ENCODE data around the gene DEPDC7. TPM values are rescaled to one million over a fixed set of nuclear protein-coding genes. Genes with fewer than 3 reads are reported as not detected.
A peak's percentile ranks its signal among the peaks of the same experiment; 100 is the strongest.

The DEPDC7 gene
- total RNA-seq, 1 experiment from 2014 or later = 1.6 TPM

GRCh38 chr11:33016654-33017053 lies 976 bp downstream of the DEPDC7 start:
- no peaks in the 10 kb centered on the region for H3K4me1 Mint-ChIP-seq (ENCODE audit: low read depth, unreplicated experiment)
- intact Hi-C loops (cut with micrococcal nuclease; ENCODE audit: unreplicated experiment) = no loop called here
- H3K4me3 Mint-ChIP-seq (ENCODE audit: low read depth, unreplicated experiment) = peak overlapping the region; percentile 87
- H3K9me3 Mint-ChIP-seq (ENCODE audit: low read depth, unreplicated experiment) = no peaks in the 10 kb centered on the region
- no peak for TF ChIP-seq CTCF (IDR thresholded peaks at IDR 0.05; ENCODE audit: unreplicated experiment)
- peaks cover 12% of the 10 kb centered on the region for H3K36me3 Mint-ChIP-seq (ENCODE audit: insufficient read depth, unreplicated experiment)
- CTCF ChIA-PET = interaction anchor here (1.3 kb wide), 1 partner anchor 49 kb away, joined by 5 read pairs; no protein-coding TSS in a partner anchor
- no peaks in the 10 kb centered on the region for H3K27me3 Mint-ChIP-seq (ENCODE audit: unreplicated experiment)
- no peak for DNase-seq
- peak overlapping the region; percentile 26 for H3K27ac Mint-ChIP-seq (ENCODE audit: unreplicated experiment)
- BruUV-seq (replicated peaks) = no TSS peak

GRCh38 chr11:33017478-33017877 lies 1.8 kb downstream of the DEPDC7 start:
- H3K27ac Mint-ChIP-seq (ENCODE audit: unreplicated experiment) = no peak overlapping the region
- H3K27me3 Mint-ChIP-seq (ENCODE audit: unreplicated experiment) = no peaks in the 10 kb centered on the region
- peaks cover 12% of the 10 kb centered on the region for H3K36me3 Mint-ChIP-seq (ENCODE audit: insufficient read depth, unreplicated experiment)
- CTCF ChIA-PET = no interaction called here
- intact Hi-C loops (cut with micrococcal nuclease; ENCODE audit: unreplicated experiment) = no loop called here
- H3K4me3 Mint-ChIP-seq (ENCODE audit: low read depth, unreplicated experiment) = no peak overlapping the region
- no peak for DNase-seq
- H3K9me3 Mint-ChIP-seq (ENCODE audit: low read depth, unreplicated experiment) = no peaks in the 10 kb centered on the region
- TF ChIP-seq CTCF (IDR thresholded peaks at IDR 0.05; ENCODE audit: unreplicated experiment) = no peak
- no TSS peak for BruUV-seq (replicated peaks)
- H3K4me1 Mint-ChIP-seq (ENCODE audit: low read depth, unreplicated experiment) = no peaks in the 10 kb centered on the region

GRCh38 chr11:33017965-33018364 lies 2.3 kb downstream of the DEPDC7 start:
- TF ChIP-seq CTCF (IDR thresholded peaks at IDR 0.05; ENCODE audit: unreplicated experiment) = no peak
- Mint-ChIP-seq H3K4me3 (ENCODE audit: low read depth, unreplicated experiment) (no peak overlapping the region), H3K27me3 (ENCODE audit: unreplicated experiment) (no peaks in the 10 kb centered on the region), H3K36me3 (ENCODE audit: insufficient read depth, unreplicated experiment) (peaks cover 12% of the 10 kb centered on the region), H3K4me1 (ENCODE audit: low read depth, unreplicated experiment) (no peaks in the 10 kb centered on the region), H3K9me3 (ENCODE audit: low read depth, unreplicated experiment) (no peaks in the 10 kb centered on the region), H3K27ac (ENCODE audit: unreplicated experiment) (no peak overlapping the region)
- intact Hi-C loops (cut with micrococcal nuclease; ENCODE audit: unreplicated experiment) = no loop called here
- CTCF ChIA-PET = no interaction called here
- no TSS peak for BruUV-seq (replicated peaks)
- DNase-seq = no peak

- H3K4me3 Mint-ChIP-seq (ENCODE audit: low read depth, unreplicated experiment) = no peak overlapping the region
Measured at GRCh38 chr11:33018840-33019239, 3.2 kb downstream of the DEPDC7 start.

More at GRCh38 chr11:33018840-33019239, 3.2 kb downstream of the DEPDC7 start:
- no peaks in the 10 kb centered on the region for H3K9me3 Mint-ChIP-seq (ENCODE audit: low read depth, unreplicated experiment)
- no peaks in the 10 kb centered on the region for H3K4me1 Mint-ChIP-seq (ENCODE audit: low read depth, unreplicated experiment)
- no TSS peak for BruUV-seq (replicated peaks)
- no peak overlapping the region for H3K27ac Mint-ChIP-seq (ENCODE audit: unreplicated experiment)
- H3K36me3 Mint-ChIP-seq (ENCODE audit: insufficient read depth, unreplicated experiment) = peaks cover 12% of the 10 kb centered on the region
- no peaks in the 10 kb centered on the region for H3K27me3 Mint-ChIP-seq (ENCODE audit: unreplicated experiment)
- intact Hi-C loops (cut with micrococcal nuclease; ENCODE audit: unreplicated experiment) = no loop called here
- DNase-seq = no peak
- TF ChIP-seq CTCF (IDR thresholded peaks at IDR 0.05; ENCODE audit: unreplicated experiment) = no peak
- CTCF ChIA-PET = no interaction called here

Measured in Calu3 (cell line).